GM23338 (cell line): ENCODE results near the gene EDEM2. TPM values are rescaled to one million over a fixed set of nuclear protein-coding genes. Genes with fewer than 3 reads are reported as not detected.

Experiments used
- ATAC-seq: fragments of 200-7000 bp; cut with Tn5 transposase; 3 replicates; pipeline ENCODE4 v1.9.1; 2020
- DNase-seq: peaks from one replicate; pipeline ENCODE4 v3.0.0-alpha.2; 2015; ENCODE audit warnings: low spot score
- H2AFZ ChIP-seq: fragments of 200-600 bp; sonication (generic); 2 replicates; pipeline ENCODE4 v1.8.0; 2016; ENCODE audit warnings: antibody characterized with exemption, mild to moderate bottlenecking, moderate library complexity
- H3F3A ChIP-seq: fragments of 200-600 bp; sonication (generic); replicated peaks from 2 replicates; pipeline ENCODE4 v1.8.0; 2017; ENCODE audit warnings: antibody characterized with exemption, mixed run types, low read depth
- H3K27ac ChIP-seq: fragments of 200-600 bp; sonication (generic); 2 replicates; pipeline ENCODE4 v1.6.1; 2016; ENCODE audit warnings: low read depth
- H3K27me3 ChIP-seq: fragments of 200-600 bp; sonication (generic); 2 replicates; pipeline ENCODE4 v1.8.0; 2016; ENCODE audit warnings: mild to moderate bottlenecking, mixed run types, moderate library complexity; ENCODE audit not compliant: insufficient read depth
- H3K36me3 ChIP-seq: fragments of 200-600 bp; sonication (generic); 2 replicates; pipeline ENCODE4 v1.8.0; 2016; ENCODE audit warnings: mild to moderate bottlenecking; ENCODE audit not compliant: insufficient read depth
- H3K4me1 ChIP-seq: fragments of 200-600 bp; sonication (generic); 2 replicates; pipeline ENCODE4 v1.8.0; 2016; ENCODE audit warnings: mild to moderate bottlenecking, moderate library complexity; ENCODE audit not compliant: insufficient read depth
- H3K4me2 ChIP-seq: fragments of 200-600 bp; sonication (generic); 2 replicates; pipeline ENCODE4 v1.7.1; 2017; ENCODE audit warnings: mixed run types
- H3K4me3 ChIP-seq: fragments of 200-600 bp; sonication (generic); 2 replicates; pipeline ENCODE4 v1.6.1; 2016; ENCODE audit warnings: mixed run types
- H3K79me2 ChIP-seq: fragments of 200-600 bp; sonication (generic); replicated peaks from 2 replicates; pipeline ENCODE4 v1.8.0; 2017; ENCODE audit warnings: mild to moderate bottlenecking; ENCODE audit not compliant: insufficient read depth
- H3K9me2 ChIP-seq: fragments of 200-600 bp; sonication (generic); 2 replicates; pipeline ENCODE4 v1.8.0; 2017; ENCODE audit not compliant: insufficient read depth
- H4K20me1 ChIP-seq: fragments of 200-600 bp; sonication (generic); replicated peaks from 2 replicates; pipeline ENCODE4 v1.8.0; 2017; ENCODE audit warnings: mild to moderate bottlenecking; ENCODE audit not compliant: insufficient read depth
- H3K27ac Mint-ChIP-seq: 2 replicates; pipeline ENCODE4 v1.8.0; 2020; ENCODE audit warnings: inconsistent platforms, mild to moderate bottlenecking, moderate library complexity, mixed read lengths
- H3K27me3 Mint-ChIP-seq: 3 replicates; pipeline ENCODE4 v1.8.0; 2022; ENCODE audit warnings: low read depth, mild to moderate bottlenecking, moderate library complexity, mixed read lengths, inconsistent platforms; ENCODE audit not compliant: insufficient read depth, poor library complexity
- H3K36me3 Mint-ChIP-seq: 3 replicates; pipeline ENCODE4 v1.8.0; 2021; ENCODE audit warnings: low read depth, mild to moderate bottlenecking, inconsistent platforms, moderate library complexity, mixed read lengths
- H3K4me1 Mint-ChIP-seq: 3 replicates; pipeline ENCODE4 v1.8.0; 2020; ENCODE audit warnings: mild to moderate bottlenecking, inconsistent platforms, mixed read lengths
- H3K4me3 Mint-ChIP-seq: 3 replicates; pipeline ENCODE4 v1.8.0; 2021; ENCODE audit warnings: moderate library complexity, mild to moderate bottlenecking, inconsistent platforms, mixed read lengths
- H3K9me3 Mint-ChIP-seq: 3 replicates; pipeline ENCODE4 v1.8.0; 2020; ENCODE audit warnings: moderate library complexity, mild to moderate bottlenecking, inconsistent platforms, mixed read lengths
- CREB1 ChIP-seq: fragments of 250-450 bp; sonication (Bioruptor Pico); IDR thresholded peaks from 2 replicates; pipeline ENCODE4 v1.5.0; 2020; ENCODE audit warnings: low read depth, mild to moderate bottlenecking, moderate library complexity
- EZH2 ChIP-seq: fragments of 200-600 bp; sonication (generic); IDR thresholded peaks from one replicate; pipeline ENCODE4 v1.8.0; 2017; ENCODE audit warnings: antibody characterized with exemption, mild to moderate bottlenecking, low read depth; ENCODE audit not compliant: unreplicated experiment
- NANOG ChIP-seq: IDR thresholded peaks from 2 replicates; pipeline ENCODE4 v1.6.1; 2016; ENCODE audit warnings: antibody characterized with exemption, borderline replicate concordance
- REST ChIP-seq: IDR thresholded peaks from one replicate; pipeline ENCODE4 v1.6.1; 2018; ENCODE audit warnings: antibody characterized with exemption; ENCODE audit not compliant: unreplicated experiment
- STAT1 ChIP-seq: IDR thresholded peaks from one replicate; pipeline ENCODE4 v1.6.1; 2016; ENCODE audit warnings: antibody characterized with exemption; ENCODE audit not compliant: unreplicated experiment
- ZNF114 ChIP-seq: fragments of 250-450 bp; sonication (Bioruptor Pico); IDR thresholded peaks from 2 replicates; pipeline ENCODE4 v1.5.0; 2020; ENCODE audit warnings: mild to moderate bottlenecking, moderate library complexity
- polyA plus RNA-seq: library from polyadenylated mRNA; unstranded; fragments of >200 nt; fragmentation: Nextera tagmentation; extraction: Ambion mirVana; gene quantifications from 2 replicates; pipeline ENCODE4 v1.2.1, GENCODE V29; 2016
- total RNA-seq: library from RNA; depleted of rRNA; stranded (reverse); fragments of >200 nt; shearing (Covaris generic); gene quantifications from 2 replicates; pipeline ENCODE4 v1.2.3, GENCODE V29; 2014

Gene EDEM2
- total and polyA plus RNA-seq, 2 experiments from 2014 or later, result 13.9 to 25.3 TPM

DNA sequence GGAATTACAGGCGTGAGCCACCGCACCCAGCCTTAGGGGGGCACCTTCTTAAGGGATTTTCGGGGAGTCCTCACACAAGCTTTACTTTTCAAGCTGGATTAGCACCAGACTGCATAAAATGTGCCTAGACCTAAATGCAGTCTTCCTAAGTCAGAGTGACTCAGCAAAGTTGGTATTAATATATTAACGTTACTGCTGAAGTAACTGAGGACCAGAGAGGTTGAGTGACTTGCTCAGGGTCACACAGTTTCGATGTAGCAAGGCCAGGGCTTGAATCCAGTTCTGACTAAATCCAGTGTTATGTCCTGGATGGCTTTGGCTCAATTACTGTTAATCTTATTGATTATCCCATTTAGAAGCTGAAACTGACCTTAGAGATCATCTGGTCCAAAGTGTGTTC is 13.4 kb downstream of the EDEM2 start:
- Histone ChIP-seq H3K9me2 (no peaks in the 10 kb centered on the region), H3K4me3 (no peak overlapping the region), H3K36me3 (0 out of 2 replicates have a peak, but pooled peaks cover 6% of the 10 kb centered on the region), H3K27ac (no peak overlapping the region), H2AFZ (no peak overlapping the region), H4K20me1 (no peaks in the 10 kb centered on the region), H3F3A (no peaks in the 10 kb centered on the region), H3K4me1 (no peaks in the 10 kb centered on the region), H3K79me2 (no peaks in the 10 kb centered on the region), H3K4me2 (no peak overlapping the region), H3K27me3 (no peaks in the 10 kb centered on the region)
- peaks cover 2% of the 10 kb centered on the region for H3K27me3 Mint-ChIP-seq
- TF ChIP-seq CREB1, result no peak
- TF ChIP-seq REST, result no peak
- no peak for TF ChIP-seq ZNF114 (CRISPR knock-in tag)
- TF ChIP-seq NANOG, result no peak
- no peak for TF ChIP-seq EZH2
- ATAC-seq, result no peak
- no peak overlapping the region; the same call in 1 of the 2 replicates for H3K27ac Mint-ChIP-seq
- H3K4me1 Mint-ChIP-seq, result no peaks in the 10 kb centered on the region
- H3K36me3 Mint-ChIP-seq, result peaks cover 17% of the 10 kb centered on the region
- no peaks in the 10 kb centered on the region for H3K9me3 Mint-ChIP-seq
- no peak overlapping the region for H3K4me3 Mint-ChIP-seq
- DNase-seq, result no peak

- DNase-seq (no peak), ATAC-seq (no peak)
- H3K27me3 ChIP-seq, result no peaks in the 10 kb centered on the region
- Mint-ChIP-seq H3K9me3 (no peaks in the 10 kb centered on the region), H3K4me1 (no peaks in the 10 kb centered on the region), H3K27ac (no peak overlapping the region), H3K27me3 (peaks cover 2% of the 10 kb centered on the region), H3K4me3 (no peak overlapping the region), H3K36me3 (peaks cover 17% of the 10 kb centered on the region)
- no peak overlapping the region for H3K4me2 ChIP-seq
- no peaks in the 10 kb centered on the region for H3K9me2 ChIP-seq
- H2AFZ ChIP-seq, result no peak overlapping the region
- TF ChIP-seq ZNF114 (CRISPR knock-in tag) (no peak), STAT1 (no peak), EZH2 (no peak)
- H3K36me3 ChIP-seq, result 0 out of 2 replicates have a peak, but pooled peaks cover 6% of the 10 kb centered on the region
- H4K20me1 ChIP-seq, result no peaks in the 10 kb centered on the region
- H3K79me2 ChIP-seq, result no peaks in the 10 kb centered on the region
- no peak overlapping the region for H3K4me3 ChIP-seq
- no peaks in the 10 kb centered on the region for H3F3A ChIP-seq
- H3K4me1 ChIP-seq, result no peaks in the 10 kb centered on the region
- no peak overlapping the region for H3K27ac ChIP-seq
Measured at GRCh38 chr20:35133031-35133430, 14.1 kb downstream of the EDEM2 start.

- ATAC-seq (no peak), DNase-seq (no peak)
- Histone ChIP-seq H3K4me3 (no peak overlapping the region), H2AFZ (no peak overlapping the region), H3K36me3 (peaks cover 6% of the 10 kb centered on the region; the same call in 1 of the 2 replicates), H3K27ac (no peak overlapping the region), H3K4me1 (no peaks in the 10 kb centered on the region), H3F3A (no peaks in the 10 kb centered on the region), H4K20me1 (no peaks in the 10 kb centered on the region), H3K27me3 (no peaks in the 10 kb centered on the region), H3K79me2 (no peaks in the 10 kb centered on the region), H3K9me2 (no peaks in the 10 kb centered on the region), H3K4me2 (no peak overlapping the region)
- H3K4me3 Mint-ChIP-seq, result no peak overlapping the region
- H3K4me1 Mint-ChIP-seq, result no peaks in the 10 kb centered on the region
- peaks cover 2% of the 10 kb centered on the region for H3K27me3 Mint-ChIP-seq
- no peaks in the 10 kb centered on the region for H3K9me3 Mint-ChIP-seq
- H3K36me3 Mint-ChIP-seq, result peaks cover 14% of the 10 kb centered on the region
- no peak overlapping the region for H3K27ac Mint-ChIP-seq
- TF ChIP-seq CREB1 (no peak), REST (no peak)
Measured at GRCh38 chr20:35131934-35132333, 15.2 kb downstream of the EDEM2 start.
